MCF 10A (cell line): ENCODE results near the gene CNR1. TPM values are rescaled to one million over a fixed set of nuclear protein-coding genes. Genes with fewer than 3 reads are reported as not detected.

Experiments
- BruUV-seq: library from RNA; stranded (reverse); fragments of 400-500 nt; replicated peaks from 2 replicates; lab custom pipeline; 2021; lab: Mats Ljungman, UMichigan
- CTCF ChIA-PET: fragments of 300-600 bp; sonication (Branson Sonifier 250); formaldehyde crosslinking; extraction: SDS; loops from one replicate; lab custom pipeline; 2021; ENCODE audit warnings: antibody characterized with exemption, inconsistent platforms; lab: Yijun Ruan, JAX
- POLR2A ChIA-PET: fragments of 300-600, 350-650 bp; sonication (Branson Sonifier 250); formaldehyde crosslinking; extraction: SDS; loops from one replicate; lab custom pipeline; 2020; ENCODE audit warnings: antibody characterized with exemption, inconsistent platforms; lab: Yijun Ruan, JAX
- DNase-seq: peaks from one replicate; pipeline ENCODE4 v3.0.0-alpha.2; 2018; ENCODE audit not compliant: unreplicated experiment
- H3K27ac Mint-ChIP-seq: one replicate; pipeline ENCODE4 v1.8.0; 2022; ENCODE audit warnings: mild to moderate bottlenecking, low read depth, mixed read lengths; ENCODE audit not compliant: unreplicated experiment
- H3K27me3 Mint-ChIP-seq: one replicate; pipeline ENCODE4 v1.8.0; 2022; ENCODE audit warnings: mixed read lengths; ENCODE audit not compliant: insufficient read depth, unreplicated experiment
- H3K36me3 Mint-ChIP-seq: one replicate; pipeline ENCODE4 v1.8.0; 2022; ENCODE audit warnings: mild to moderate bottlenecking, moderate library complexity, mixed read lengths; ENCODE audit not compliant: insufficient read depth, unreplicated experiment
- H3K4me1 Mint-ChIP-seq: one replicate; pipeline ENCODE4 v1.8.0; 2022; ENCODE audit warnings: mixed read lengths; ENCODE audit not compliant: insufficient read depth, unreplicated experiment
- H3K4me3 Mint-ChIP-seq: one replicate; pipeline ENCODE4 v1.8.0; 2022; ENCODE audit warnings: mild to moderate bottlenecking, moderate library complexity, mixed read lengths; ENCODE audit not compliant: unreplicated experiment
- H3K9me3 Mint-ChIP-seq: one replicate; pipeline ENCODE4 v1.8.0; 2022; ENCODE audit warnings: mixed read lengths; ENCODE audit not compliant: unreplicated experiment
- CTCF ChIP-seq: fragments of 200-600 bp; IDR thresholded peaks from one replicate; pipeline ENCODE4 v1.8.0; 2022; ENCODE audit warnings: antibody characterized with exemption, mild to moderate bottlenecking; ENCODE audit not compliant: unreplicated experiment
- intact Hi-C: fragments of 100-400 bp; cut with micrococcal nuclease; formaldehyde crosslinking; loops from 2 replicates; pipeline ENCODE4 v1.14.1; 2022
- total RNA-seq: library from RNA; stranded (reverse); gene quantifications from 2 replicates; pipeline ENCODE4 v1.2.3, GENCODE V29; 2022

CNR1 gene
- total RNA-seq, 1 experiment from 2014 or later, result 0.16 TPM

DNA sequence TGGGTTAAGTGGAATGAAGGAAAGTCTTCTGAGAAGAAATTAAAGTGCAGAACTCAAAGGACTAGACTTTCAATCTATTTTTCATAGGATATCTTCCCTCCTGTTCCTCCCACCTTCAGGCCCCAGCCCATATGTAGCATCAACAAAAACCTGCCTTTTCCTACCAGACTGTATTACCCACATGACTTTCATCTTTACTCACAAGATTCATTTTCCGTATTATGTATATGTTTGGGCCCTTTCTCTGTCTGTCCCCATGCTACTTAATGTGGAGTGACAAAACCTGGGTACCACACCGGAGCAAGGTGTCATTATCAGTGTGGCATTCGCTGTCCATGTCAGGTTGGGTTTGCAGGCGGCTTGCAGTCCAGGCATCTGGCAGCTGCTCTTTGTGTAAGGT lies 18.8 kb upstream of the CNR1 start:
- POLR2A ChIA-PET, result no interaction called here
- Mint-ChIP-seq H3K4me1 (no peaks in the 10 kb centered on the region), H3K4me3 (no peak overlapping the region), H3K27me3 (peaks cover 32% of the 10 kb centered on the region), H3K27ac (no peak overlapping the region), H3K36me3 (no peaks in the 10 kb centered on the region), H3K9me3 (no peaks in the 10 kb centered on the region)
- no peak for DNase-seq
- TF ChIP-seq CTCF, result no peak
- CTCF ChIA-PET, result interaction anchor here (0.6 kb wide), 1 partner anchor 280 kb away, joined by 3 read pairs; no protein-coding TSS in a partner anchor
- BruUV-seq, result no TSS peak
- intact Hi-C loops, result no loop called here

- intact Hi-C loops, result no loop called here
- no peak for DNase-seq
- Mint-ChIP-seq H3K27ac (no peak overlapping the region), H3K36me3 (no peaks in the 10 kb centered on the region), H3K4me3 (no peak overlapping the region), H3K27me3 (peaks cover 21% of the 10 kb centered on the region), H3K4me1 (peaks cover under 1% of the 10 kb centered on the region), H3K9me3 (no peaks in the 10 kb centered on the region)
- no peak for TF ChIP-seq CTCF
- ChIA-PET CTCF (interaction anchor here (0.7 kb wide), 1 partner anchor 12 kb away, joined by 7 read pairs; no protein-coding TSS in a partner anchor), POLR2A (no interaction called here)
- BruUV-seq, result no TSS peak
These were observed 17.3 kb upstream of the CNR1 start for GRCh38 chr6:88183471-88183870.

DNA sequence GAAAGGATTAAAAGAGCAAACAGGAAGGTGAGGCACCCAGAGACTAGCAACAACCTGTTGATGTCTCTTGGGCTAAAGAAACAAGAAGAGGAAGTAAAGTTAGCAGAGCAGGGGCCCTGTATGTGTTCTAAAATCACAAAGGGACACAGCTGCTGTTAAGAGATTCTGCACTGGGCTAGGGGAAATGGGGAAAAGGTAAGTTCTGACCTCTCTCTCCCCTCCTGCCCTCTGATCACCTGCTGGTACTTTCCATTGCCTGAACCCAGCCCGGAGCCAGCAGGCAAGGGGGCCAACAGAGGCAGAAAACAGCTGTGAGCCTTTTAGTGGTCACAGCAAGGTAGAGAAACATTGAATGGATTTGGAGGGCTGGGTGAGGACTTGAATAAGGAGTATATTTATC lies 13.5 kb upstream of the CNR1 start:
- ChIA-PET POLR2A (no interaction called here), CTCF (interaction anchor here (1.4 kb wide), 1 partner anchor 197 kb away, joined by 5 read pairs; no protein-coding TSS in a partner anchor)
- intact Hi-C loops, result no loop called here
- no peak for TF ChIP-seq CTCF
- no peak for DNase-seq
- peaks cover 6% of the 10 kb centered on the region for H3K4me1 Mint-ChIP-seq
- BruUV-seq, result no TSS peak
- H3K27ac Mint-ChIP-seq, result no peak overlapping the region
- peaks cover 2% of the 10 kb centered on the region for H3K27me3 Mint-ChIP-seq
- no peaks in the 10 kb centered on the region for H3K9me3 Mint-ChIP-seq
- no peaks in the 10 kb centered on the region for H3K36me3 Mint-ChIP-seq
- no peak overlapping the region for H3K4me3 Mint-ChIP-seq

DNA sequence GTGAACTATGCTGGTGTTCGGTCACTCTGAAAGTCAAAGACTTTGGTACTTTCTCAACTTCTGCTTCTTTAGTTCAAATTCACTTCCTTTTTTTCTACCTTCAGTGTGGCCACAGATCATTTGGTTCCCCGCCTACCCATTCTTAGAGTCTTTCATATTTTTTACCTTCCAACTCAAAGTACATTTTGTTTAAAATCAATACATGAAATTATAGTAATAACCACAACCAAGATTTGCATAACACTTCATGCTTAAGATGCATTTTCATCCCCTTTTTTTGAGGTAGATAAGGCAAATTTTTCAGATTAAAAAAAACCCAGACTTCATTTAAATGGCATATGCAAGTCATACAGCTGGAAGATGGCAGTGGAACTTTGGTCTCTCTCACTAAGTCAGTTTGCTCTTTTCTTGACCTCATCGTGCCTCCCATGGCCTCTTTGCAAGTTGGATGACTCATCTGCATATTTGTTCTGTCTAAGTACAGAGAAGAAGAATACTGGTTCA lies 11.9 kb upstream of the CNR1 start:
- Mint-ChIP-seq H3K27ac (no peak overlapping the region), H3K36me3 (no peaks in the 10 kb centered on the region), H3K9me3 (no peaks in the 10 kb centered on the region), H3K27me3 (no peaks in the 10 kb centered on the region), H3K4me1 (peaks cover 6% of the 10 kb centered on the region), H3K4me3 (no peak overlapping the region)
- no peak for TF ChIP-seq CTCF
- POLR2A ChIA-PET, result interaction anchor here (0.6 kb wide), 1 partner anchor 8 kb away, joined by 3 read pairs; no protein-coding TSS in a partner anchor
- CTCF ChIA-PET, result interaction anchor here (0.6 kb wide), 1 partner anchor 185 kb away, joined by 4 read pairs; no protein-coding TSS in a partner anchor
- BruUV-seq, result no TSS peak
- DNase-seq, result peak; percentile 50
- intact Hi-C loops, result no loop called here
